GM06990 (cell line): ENCODE data around the gene KBTBD12.

Source experiments
- DNase-seq: peaks from one replicate; pipeline ENCODE4 v3.0.0-alpha.2; 2011; ENCODE audit not compliant: insufficient read length; ENCODE audit errors: extremely low read depth
- H3K27me3 ChIP-seq: replicated peaks from 2 replicates; pipeline ENCODE4 v1.6.0; 2011; ENCODE audit warnings: low read length; ENCODE audit not compliant: control insufficient read depth, insufficient read depth
- H3K36me3 ChIP-seq: 2 replicates; pipeline ENCODE4 v1.5.1; 2011; ENCODE audit warnings: low read length; ENCODE audit not compliant: control insufficient read depth, insufficient read depth
- H3K4me3 ChIP-seq: replicated peaks from 2 replicates; pipeline ENCODE4 v1.5.1; 2011; ENCODE audit warnings: low read depth, mild to moderate bottlenecking, control low read depth, low read length
- TF ChIP-seq, protein P1 (sequence below): IDR thresholded peaks from 2 replicates; pipeline ENCODE4 v1.5.1; 2011; ENCODE audit warnings: low read length, control low read depth, mild to moderate bottlenecking, inconsistent platforms; ENCODE audit not compliant: insufficient read depth, poor library complexity, severe bottlenecking

Gene KBTBD12

DNA sequence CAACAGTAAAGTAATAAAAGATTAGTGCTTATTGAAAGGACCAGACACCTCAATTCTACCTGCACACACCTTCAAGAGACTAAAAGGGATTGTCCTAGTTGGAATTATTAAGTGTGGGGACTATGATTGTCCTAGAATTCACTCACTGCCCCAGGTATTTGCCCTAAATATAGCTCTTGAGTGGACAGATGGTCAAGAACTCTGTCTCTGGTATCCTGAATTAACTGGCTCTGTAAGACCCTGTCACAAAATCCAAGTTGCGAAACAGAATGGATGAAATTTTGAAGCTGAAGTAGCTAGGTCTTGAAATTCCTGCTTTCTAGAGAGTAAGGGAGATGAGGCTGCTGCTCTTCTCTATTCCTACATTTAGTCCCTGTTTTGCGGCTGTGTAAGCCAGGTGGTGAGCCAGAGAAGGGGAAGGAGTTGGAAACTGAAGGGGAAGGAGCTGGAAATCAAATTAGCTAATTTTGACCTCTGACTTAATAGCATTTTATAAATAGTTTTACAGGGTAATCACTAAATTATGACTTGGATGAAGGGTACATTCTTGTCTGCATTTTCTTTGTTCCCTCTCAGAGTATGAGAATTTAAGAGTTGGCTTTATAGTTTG, 34.5 kb downstream of the KBTBD12 start:
- Histone ChIP-seq H3K4me3 (no peak overlapping the region), H3K36me3 (no peaks in the 10 kb centered on the region), H3K27me3 (no peaks in the 10 kb centered on the region; the same call in 1 of the 2 replicates)
- DNase-seq, result no peak
- TF ChIP-seq, protein P1, sequence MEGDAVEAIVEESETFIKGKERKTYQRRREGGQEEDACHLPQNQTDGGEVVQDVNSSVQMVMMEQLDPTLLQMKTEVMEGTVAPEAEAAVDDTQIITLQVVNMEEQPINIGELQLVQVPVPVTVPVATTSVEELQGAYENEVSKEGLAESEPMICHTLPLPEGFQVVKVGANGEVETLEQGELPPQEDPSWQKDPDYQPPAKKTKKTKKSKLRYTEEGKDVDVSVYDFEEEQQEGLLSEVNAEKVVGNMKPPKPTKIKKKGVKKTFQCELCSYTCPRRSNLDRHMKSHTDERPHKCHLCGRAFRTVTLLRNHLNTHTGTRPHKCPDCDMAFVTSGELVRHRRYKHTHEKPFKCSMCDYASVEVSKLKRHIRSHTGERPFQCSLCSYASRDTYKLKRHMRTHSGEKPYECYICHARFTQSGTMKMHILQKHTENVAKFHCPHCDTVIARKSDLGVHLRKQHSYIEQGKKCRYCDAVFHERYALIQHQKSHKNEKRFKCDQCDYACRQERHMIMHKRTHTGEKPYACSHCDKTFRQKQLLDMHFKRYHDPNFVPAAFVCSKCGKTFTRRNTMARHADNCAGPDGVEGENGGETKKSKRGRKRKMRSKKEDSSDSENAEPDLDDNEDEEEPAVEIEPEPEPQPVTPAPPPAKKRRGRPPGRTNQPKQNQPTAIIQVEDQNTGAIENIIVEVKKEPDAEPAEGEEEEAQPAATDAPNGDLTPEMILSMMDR, result no peak

DNA sequence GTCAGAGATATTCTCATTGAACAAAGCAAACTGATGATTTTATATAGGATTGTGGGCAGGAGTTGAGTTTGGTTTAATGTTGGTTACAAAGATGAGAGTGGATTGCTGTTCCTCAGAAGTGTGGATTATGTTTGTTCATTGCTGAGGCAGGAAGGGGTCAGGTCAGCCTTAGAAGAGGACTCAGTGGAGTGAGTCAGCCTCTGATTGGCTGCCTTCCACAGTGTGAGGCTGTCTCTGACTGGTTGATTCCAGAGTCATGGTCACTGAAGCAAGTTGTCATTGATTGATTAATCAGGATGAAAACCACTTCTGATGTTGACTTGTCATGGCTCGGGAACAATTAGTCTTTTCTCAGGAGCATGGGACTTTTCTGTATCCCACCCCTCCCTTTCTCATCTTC, 36.2 kb downstream of the KBTBD12 start:
- no peak for DNase-seq
- Histone ChIP-seq H3K27me3 (no peaks in the 10 kb centered on the region; the same call in 1 of the 2 replicates), H3K36me3 (no peaks in the 10 kb centered on the region), H3K4me3 (no peak overlapping the region)
- TF ChIP-seq, protein P1, result no peak

DNA sequence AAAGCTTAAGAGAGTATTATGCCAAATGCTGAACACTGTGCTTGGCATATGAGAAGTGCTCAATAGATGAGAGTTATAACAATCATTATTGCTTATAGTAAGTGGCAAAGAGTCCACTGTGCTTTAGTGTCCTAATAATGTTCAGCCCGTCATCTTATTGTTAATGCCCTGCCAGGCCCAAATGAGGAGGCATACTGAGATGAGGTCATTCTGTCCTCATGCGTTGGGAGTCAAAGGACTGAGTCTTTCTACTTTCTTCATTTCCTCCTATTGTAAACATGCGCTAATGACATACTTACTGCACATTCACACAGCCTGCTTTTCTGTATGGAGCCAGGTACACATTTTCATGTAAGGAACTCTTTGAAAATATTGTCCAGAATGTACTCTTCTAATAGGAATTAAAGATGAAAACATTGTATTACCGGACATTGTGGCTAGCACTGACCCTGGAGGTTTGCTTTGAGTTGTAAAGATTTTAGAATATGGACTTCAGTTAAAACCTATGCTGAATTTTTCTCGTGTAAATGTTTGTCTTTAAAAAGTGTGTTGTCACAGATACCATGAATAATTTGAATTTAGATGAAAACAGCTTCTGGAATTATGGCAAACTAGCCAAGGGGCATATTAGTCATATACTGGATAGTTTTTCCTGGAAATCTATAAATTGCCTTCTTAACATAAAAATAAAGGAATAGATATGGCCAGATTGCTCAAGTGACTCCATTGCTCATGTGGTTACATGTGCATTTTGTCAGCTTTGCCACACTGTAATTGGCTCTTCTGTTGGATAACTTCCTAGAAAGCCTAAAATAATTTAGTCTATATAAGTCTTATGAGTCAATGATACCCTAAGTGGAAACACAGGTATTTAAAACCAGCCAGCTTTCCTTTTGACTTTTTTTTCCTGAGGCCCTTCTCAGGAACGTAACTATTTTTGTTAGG, 38.3 kb downstream of the KBTBD12 start:
- Histone ChIP-seq H3K36me3 (no peaks in the 10 kb centered on the region), H3K27me3 (no peaks in the 10 kb centered on the region), H3K4me3 (no peak overlapping the region)
- no peak for DNase-seq
- TF ChIP-seq, protein P1, result no peak

DNA sequence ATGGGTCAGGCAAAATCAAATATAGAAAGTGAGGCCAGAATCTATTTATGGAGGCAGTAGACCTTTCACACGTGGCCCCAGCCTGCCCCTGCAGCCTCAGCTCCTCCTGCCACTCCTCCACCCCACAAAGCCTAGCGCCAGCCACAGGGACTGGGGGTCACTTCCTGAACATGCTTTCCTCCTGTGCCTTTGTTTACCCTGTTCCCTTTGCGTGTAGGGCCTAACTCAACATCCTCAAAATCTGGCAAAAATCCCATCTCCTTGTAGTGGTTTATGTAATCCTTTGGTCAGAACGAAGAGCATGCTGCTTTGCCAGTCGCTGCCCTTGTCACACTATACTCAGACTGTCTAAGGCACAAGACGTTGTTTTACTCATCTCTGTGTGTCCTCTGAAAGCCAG, 39.6 kb downstream of the KBTBD12 start:
- Histone ChIP-seq H3K36me3 (no peaks in the 10 kb centered on the region), H3K4me3 (no peak overlapping the region), H3K27me3 (no peaks in the 10 kb centered on the region)
- TF ChIP-seq, protein P1, result no peak
- no peak for DNase-seq

DNA sequence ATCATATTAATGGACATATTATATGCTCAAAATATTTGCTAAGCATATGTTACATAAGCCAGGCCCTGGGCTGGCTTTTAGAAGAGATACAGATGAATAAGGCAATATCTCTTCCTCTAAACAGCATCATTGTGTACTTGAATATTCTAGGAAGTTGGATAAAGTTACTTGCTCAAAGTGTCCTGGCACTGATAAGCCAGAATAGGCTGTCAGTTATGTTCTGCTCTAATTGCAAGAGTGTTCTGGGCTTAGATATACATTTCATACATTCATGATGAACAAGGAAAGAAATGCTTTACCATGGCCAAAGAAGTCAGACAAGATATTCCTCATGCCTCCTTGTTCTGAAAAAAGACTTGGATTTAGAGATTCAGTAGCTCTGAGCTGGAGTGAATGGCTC, 40.7 kb downstream of the KBTBD12 start:
- TF ChIP-seq, protein P1, result no peak
- Histone ChIP-seq H3K27me3 (no peaks in the 10 kb centered on the region), H3K4me3 (no peak overlapping the region), H3K36me3 (no peaks in the 10 kb centered on the region)
- DNase-seq, result no peak
